Hepatocyte (in vitro differentiated cells): ENCODE results near the gene CALML3. TPM values are rescaled to one million over a fixed set of nuclear protein-coding genes. Genes with fewer than 3 reads are reported as not detected.

ENCODE experiments used
- DNase-seq: peaks from one replicate; pipeline ENCODE4 v3.0.0-alpha.2; 2016; ENCODE audit warnings: low spot score
- H2AFZ ChIP-seq: fragments of 200-600 bp; sonication (generic); 2 replicates; pipeline ENCODE4 v1.6.0; 2016; ENCODE audit warnings: antibody characterized with exemption, mild to moderate bottlenecking
- H3K27ac ChIP-seq: fragments of 200-600 bp; sonication (generic); 2 replicates; pipeline ENCODE4 v1.5.1; 2016; ENCODE audit warnings: mild to moderate bottlenecking
- H3K27me3 ChIP-seq: fragments of 200-600 bp; sonication (generic); 2 replicates; pipeline ENCODE4 v1.6.1; 2016
- H3K36me3 ChIP-seq: fragments of 200-600 bp; sonication (generic); replicated peaks from 2 replicates; pipeline ENCODE4 v1.5.1; 2016; ENCODE audit warnings: low read depth; ENCODE audit not compliant: insufficient read depth
- H3K4me1 ChIP-seq: fragments of 200-600 bp; sonication (generic); 2 replicates; pipeline ENCODE4 v1.5.1; 2016; ENCODE audit warnings: mild to moderate bottlenecking, moderate library complexity; ENCODE audit not compliant: insufficient read depth
- H3K4me2 ChIP-seq: fragments of 200-600 bp; sonication (generic); 2 replicates; pipeline ENCODE4 v1.6.0; 2016
- H3K4me3 ChIP-seq: fragments of 200-600 bp; sonication (generic); 2 replicates; pipeline ENCODE4 v1.5.1; 2016; ENCODE audit warnings: mild to moderate bottlenecking
- H3K79me2 ChIP-seq: fragments of 200-600 bp; sonication (generic); 2 replicates; pipeline ENCODE4 v1.6.0; 2017; ENCODE audit warnings: mild to moderate bottlenecking
- H3K9me2 ChIP-seq: fragments of 200-600 bp; sonication (generic); replicated peaks from 2 replicates; pipeline ENCODE4 v1.6.0; 2017; ENCODE audit warnings: mild to moderate bottlenecking; ENCODE audit not compliant: insufficient read depth
- H3K9me3 ChIP-seq: fragments of 200-600 bp; sonication (generic); 2 replicates; pipeline ENCODE4 v1.5.1; 2016; ENCODE audit warnings: low read depth, mild to moderate bottlenecking
- H4K20me1 ChIP-seq: fragments of 200-600 bp; sonication (generic); 2 replicates; pipeline ENCODE4 v1.6.0; 2016; ENCODE audit warnings: mild to moderate bottlenecking; ENCODE audit not compliant: insufficient read depth, poor library complexity, severe bottlenecking
- CTCF ChIP-seq: fragments of 200-600 bp; sonication (generic); IDR thresholded peaks from 2 replicates; pipeline ENCODE4 v1.5.1; 2016; ENCODE audit warnings: antibody characterized with exemption, mild to moderate bottlenecking; ENCODE audit not compliant: poor library complexity
- EZH2 ChIP-seq: fragments of 200-600 bp; sonication (generic); IDR thresholded peaks from 2 replicates; pipeline ENCODE4 v1.6.1; 2016; ENCODE audit warnings: antibody characterized with exemption, mild to moderate bottlenecking, borderline replicate concordance
- EZH2phosphoT487 ChIP-seq: fragments of 200-600 bp; sonication (generic); IDR thresholded peaks from one replicate; pipeline ENCODE4 v1.6.1; 2018; ENCODE audit warnings: antibody characterized with exemption, mild to moderate bottlenecking, low read depth, moderate library complexity; ENCODE audit not compliant: unreplicated experiment, severe bottlenecking
- WGBS: methylation state at CpG from one replicate; pipeline ENCODE4 v1.1.6; 2016; ENCODE audit warnings: low lambda C conversion rate; ENCODE audit errors: missing lambda C conversion rate; 5-methylcytosine and 5-hydroxymethylcytosine counted together
- polyA plus RNA-seq: library from polyadenylated mRNA; unstranded; fragments of >200 nt; fragmentation: Nextera tagmentation; extraction: Ambion mirVana; gene quantifications from 2 replicates; pipeline ENCODE4 v1.2.1, GENCODE V29; 2016
- total RNA-seq: library from RNA; depleted of rRNA; stranded (reverse); fragments of >200 nt; gene quantifications from 2 replicates; pipeline ENCODE4 v1.2.3, GENCODE V29; 2014

Gene CALML3
- total and polyA plus RNA-seq, 2 experiments from 2014 or later = not detected

- no peaks in the 10 kb centered on the region for H3K27me3 ChIP-seq
- TF ChIP-seq EZH2 (no peak), EZH2phosphoT487 (no peak), CTCF (no peak)
- H3K27ac ChIP-seq = no peak overlapping the region
These were observed 5.7 kb upstream of the CALML3 start for GRCh38 chr10:5519054-5519453.

GRCh38 chr10:5522913-5523560 lies 1.7 kb upstream of the CALML3 start:
- Histone ChIP-seq H3K4me2 (no peak overlapping the region), H4K20me1 (no peaks in the 10 kb centered on the region), H3K27me3 (no peaks in the 10 kb centered on the region), H3K9me3 (no peaks in the 10 kb centered on the region), H3K27ac (no peak overlapping the region), H2AFZ (no peak overlapping the region), H3K4me1 (no peaks in the 10 kb centered on the region), H3K4me3 (no peak overlapping the region), H3K9me2 (no peaks in the 10 kb centered on the region), H3K36me3 (no peaks in the 10 kb centered on the region), H3K79me2 (no peaks in the 10 kb centered on the region)
- DNase-seq = no peak
- 92% methylated on average over 7 of the region's 7 CpGs for WGBS
- TF ChIP-seq EZH2 = no peak
- TF ChIP-seq CTCF = no peak
- TF ChIP-seq EZH2phosphoT487 = no peak

More at GRCh38 chr10:5519054-5519453, 5.7 kb upstream of the CALML3 start:
- Histone ChIP-seq H3K79me2 (no peaks in the 10 kb centered on the region), H4K20me1 (no peaks in the 10 kb centered on the region), H3K4me3 (no peak overlapping the region), H3K9me3 (no peaks in the 10 kb centered on the region), H3K36me3 (no peaks in the 10 kb centered on the region), H2AFZ (no peak overlapping the region), H3K9me2 (no peaks in the 10 kb centered on the region), H3K4me2 (no peak overlapping the region), H3K4me1 (peaks cover 15% of the 10 kb centered on the region)
- WGBS = 93% methylated on average over 3 of the region's 3 CpGs
- DNase-seq = no peak

- H4K20me1 ChIP-seq = no peaks in the 10 kb centered on the region
- H3K27ac ChIP-seq = no peak overlapping the region
- H3K9me2 ChIP-seq = no peaks in the 10 kb centered on the region
- 93% methylated on average over 11 of the region's 11 CpGs for WGBS
- no peak for TF ChIP-seq CTCF
- no peak for TF ChIP-seq EZH2phosphoT487
- no peak for TF ChIP-seq EZH2
- no peak for DNase-seq
- no peak overlapping the region for H3K4me2 ChIP-seq
- H3K79me2 ChIP-seq = no peaks in the 10 kb centered on the region
- no peaks in the 10 kb centered on the region for H3K9me3 ChIP-seq
- H3K27me3 ChIP-seq = no peaks in the 10 kb centered on the region
- no peak overlapping the region for H3K4me3 ChIP-seq
- H3K4me1 ChIP-seq = no peaks in the 10 kb centered on the region
- H3K36me3 ChIP-seq = no peaks in the 10 kb centered on the region
- H2AFZ ChIP-seq = no peak overlapping the region
These were observed 776 bp upstream of the CALML3 start for GRCh38 chr10:5523796-5524574.
